H1 (cell line): ENCODE data around the gene AASDHPPT. TPM values are rescaled to one million over a fixed set of nuclear protein-coding genes. Genes with fewer than 3 reads are reported as not detected.

Experiments
- CTCF ChIA-PET: fragments of 300-600 bp; sonication (Branson Sonifier 250); formaldehyde crosslinking; loops from one replicate; lab custom pipeline; 2021; ENCODE audit not compliant: partially characterized antibody; lab: Charles Lee
- POLR2A ChIA-PET: fragments of 300-600 bp; sonication (Branson Sonifier 250); formaldehyde crosslinking; loops from one replicate; lab custom pipeline; 2021; ENCODE audit warnings: inconsistent platforms; ENCODE audit not compliant: partially characterized antibody; lab: Charles Lee
- DNase-seq, 2 experiments: peaks; one replicate each; pipeline versions ENCODE4 v3.0.0 to v3.0.0-alpha.2; 2010 to 2022; ENCODE audit warnings: low spot score in 2 of 2, low read depth in 1 of 2, mixed read lengths in 1 of 2
- FAIRE-seq: peaks from 2 replicates; lab custom pipeline; 2011; peaks lifted over from hg19 to GRCh38; lab: Jason Lieb, UNC
- H2AFZ ChIP-seq: 2 replicates; pipeline ENCODE4 v1.8.1; 2012; ENCODE audit warnings: low read length, inconsistent platforms
- H2AK5ac ChIP-seq: 2 replicates; pipeline ENCODE4 v1.6.1; 2013; ENCODE audit warnings: low read depth, low read length
- H2BK120ac ChIP-seq: replicated peaks from 2 replicates; pipeline ENCODE3; 2013; ENCODE audit warnings: low read depth, low read length, inconsistent platforms
- H2BK12ac ChIP-seq: 2 replicates; pipeline ENCODE4 v1.6.1; 2013; ENCODE audit warnings: low read depth, low read length
- H2BK15ac ChIP-seq: 2 replicates; pipeline ENCODE4 v1.6.1; 2013; ENCODE audit warnings: low read length
- H2BK20ac ChIP-seq: 2 replicates; pipeline ENCODE4 v1.6.1; 2013; ENCODE audit warnings: low read length
- H2BK5ac ChIP-seq: 2 replicates; pipeline ENCODE4 v1.6.1; 2013; ENCODE audit warnings: low read depth, low read length
- H3K14ac ChIP-seq: 2 replicates; pipeline ENCODE4 v1.6.1; 2013; ENCODE audit warnings: inconsistent platforms; ENCODE audit not compliant: insufficient read length
- H3K18ac ChIP-seq: 2 replicates; pipeline ENCODE4 v1.6.1; 2013; ENCODE audit warnings: low read length; ENCODE audit errors: extremely low read depth
- H3K23ac ChIP-seq: 2 replicates; pipeline ENCODE4 v1.6.1; 2013; ENCODE audit warnings: inconsistent platforms; ENCODE audit not compliant: insufficient read length
- H3K23me2 ChIP-seq: 2 replicates; pipeline ENCODE4 v1.6.1; 2013; ENCODE audit warnings: low read depth, low read length
- H3K27ac ChIP-seq: 2 replicates; pipeline ENCODE4 v1.6.1; 2011; ENCODE audit warnings: low read depth, low read length, inconsistent platforms
- H3K27me3 ChIP-seq, 4 experiments: replicated peaks in 1 of 4; 1 replicate in 1 of 4; 2 replicates in 3 of 4; pipeline versions ENCODE4 v1.6.1 to v1.8.1; 2011 to 2013; ENCODE audit warnings: low read length in 3 of 4, mild to moderate bottlenecking in 3 of 4, inconsistent platforms in 2 of 4, mixed read lengths in 2 of 4, moderate library complexity in 1 of 4; ENCODE audit not compliant: control insufficient read depth in 3 of 4, insufficient read depth in 3 of 4; ENCODE audit errors: extremely low read depth in 1 of 4
- H3K36me3 ChIP-seq, 4 experiments: 2 replicates each; pipeline versions ENCODE4 v1.6.1 to v1.8.1; 2011 to 2013; ENCODE audit warnings: mild to moderate bottlenecking in 4 of 4, low read length in 3 of 4, moderate library complexity in 2 of 4, control low read depth in 1 of 4, inconsistent platforms in 1 of 4; ENCODE audit not compliant: insufficient read depth in 4 of 4, control insufficient read depth in 2 of 4
- H3K4ac ChIP-seq: replicated peaks from 2 replicates; pipeline ENCODE3; 2013; ENCODE audit warnings: low read length, low read depth, mixed read lengths, inconsistent platforms; ENCODE audit not compliant: insufficient read length
- H3K4me1 ChIP-seq, 4 experiments: replicated peaks in 1 of 4; 1 replicate in 1 of 4; 2 replicates in 3 of 4; pipeline versions ENCODE4 v1.6.1 to v1.8.1; 2011 to 2013; ENCODE audit warnings: low read length in 3 of 4, inconsistent platforms in 2 of 4, mixed read lengths in 1 of 4; ENCODE audit not compliant: insufficient read depth in 4 of 4, control insufficient read depth in 3 of 4
- H3K4me2 ChIP-seq, 2 experiments: 2 replicates each; pipeline versions ENCODE4 v1.6.1 to v1.8.1; 2011 to 2013; ENCODE audit warnings: low read depth in 2 of 2, low read length in 2 of 2, control low read depth in 1 of 2, inconsistent platforms in 1 of 2, mild to moderate bottlenecking in 1 of 2; ENCODE audit not compliant: insufficient read depth in 1 of 2
- H3K4me3 ChIP-seq, 4 experiments: fragments of 200-600, 300-600 bp in 1 of 4; sonication (generic), shearing (Covaris generic), sonication (Bioruptor Twin) in 1 of 4; 2 replicates each; pipeline versions ENCODE4 v1.5.1 to v1.8.1; 2011 to 2016; ENCODE audit warnings: low read length in 4 of 4, low read depth in 3 of 4, control low read depth in 2 of 4, inconsistent platforms in 2 of 4, mild to moderate bottlenecking in 2 of 4, mixed read lengths in 1 of 4, moderate library complexity in 1 of 4; ENCODE audit not compliant: insufficient read depth in 2 of 4; ENCODE audit errors: extremely low read depth in 1 of 4
- H3K56ac ChIP-seq: replicated peaks from 2 replicates; pipeline ENCODE3; 2013; ENCODE audit warnings: low read depth, mild to moderate bottlenecking, mixed read lengths, low read length, inconsistent platforms; ENCODE audit not compliant: insufficient read length
- H3K79me1 ChIP-seq: 2 replicates; pipeline ENCODE4 v1.6.1; 2013; ENCODE audit warnings: low read depth, low read length, control low read depth
- H3K79me2 ChIP-seq, 2 experiments: 2 replicates each; pipeline versions ENCODE4 v1.6.1 to v1.8.1; 2012 to 2013; ENCODE audit warnings: low read length in 2 of 2, mild to moderate bottlenecking in 2 of 2, inconsistent platforms in 1 of 2; ENCODE audit not compliant: insufficient read depth in 2 of 2, control insufficient read depth in 1 of 2
- H3K9ac ChIP-seq, 4 experiments: replicated peaks in 1 of 4; 1 replicate in 1 of 4; 2 replicates in 3 of 4; pipeline versions ENCODE4 v1.6.1 to v1.8.1; 2011 to 2013; ENCODE audit warnings: low read depth in 3 of 4, low read length in 3 of 4, control low read depth in 2 of 4, mild to moderate bottlenecking in 2 of 4, moderate library complexity in 2 of 4, inconsistent platforms in 1 of 4; ENCODE audit errors: extremely low read depth in 1 of 4
- H3K9me3 ChIP-seq, 2 experiments: 2 replicates each; pipeline versions ENCODE4 v1.6.1 to v1.8.1; 2012 to 2013; ENCODE audit warnings: mild to moderate bottlenecking in 2 of 2, moderate library complexity in 2 of 2, control low read depth in 1 of 2, inconsistent platforms in 1 of 2, low read depth in 1 of 2, low read length in 1 of 2, mixed read lengths in 1 of 2; ENCODE audit not compliant: insufficient read depth in 2 of 2
- H4K20me1 ChIP-seq, 2 experiments: replicated peaks in 1 of 2; 2 replicates each; pipeline versions ENCODE3 to v1.8.1; 2011 to 2013; ENCODE audit warnings: inconsistent platforms in 2 of 2, low read length in 2 of 2, mild to moderate bottlenecking in 1 of 2; ENCODE audit not compliant: insufficient read depth in 2 of 2, control insufficient read depth in 1 of 2
- H4K5ac ChIP-seq: 2 replicates; pipeline ENCODE4 v1.6.1; 2013; ENCODE audit warnings: low read length, low read depth, mixed read lengths, inconsistent platforms; ENCODE audit not compliant: insufficient read length
- H4K8ac ChIP-seq: 2 replicates; pipeline ENCODE4 v1.8.0; 2013; ENCODE audit warnings: mild to moderate bottlenecking, moderate library complexity, low read length, inconsistent platforms; ENCODE audit not compliant: insufficient read depth; ENCODE audit errors: extremely low read depth
- H4K91ac ChIP-seq: replicated peaks from 2 replicates; pipeline ENCODE3; 2013; ENCODE audit warnings: low read length, mixed read lengths, inconsistent platforms; ENCODE audit not compliant: insufficient read length
- ASH2L ChIP-seq: fragments of 200-600, 300-600 bp; sonication (generic); IDR thresholded peaks from one replicate; pipeline ENCODE4 v1.7.1; 2017; ENCODE audit warnings: low read length
- BCL11A ChIP-seq, 2 experiments: IDR thresholded peaks; one replicate each; pipeline ENCODE4 v1.6.1; 2011; ENCODE audit warnings: low read depth in 2 of 2, low read length in 2 of 2, mild to moderate bottlenecking in 2 of 2
- E2F6 ChIP-seq: IDR thresholded peaks from 2 replicates; pipeline ENCODE4 v1.6.1; 2012; ENCODE audit warnings: inconsistent platforms
- EZH2 ChIP-seq: fragments of 200-600 bp; sonication (generic); IDR thresholded peaks from 2 replicates; pipeline ENCODE4 v1.7.1; 2012; ENCODE audit warnings: low read depth, mild to moderate bottlenecking, moderate library complexity, low read length, inconsistent platforms; ENCODE audit not compliant: severe bottlenecking
- GTF2F1 ChIP-seq: IDR thresholded peaks from 2 replicates; pipeline ENCODE4 v1.6.1; 2012; ENCODE audit warnings: low read depth, low read length, improper control_type of control experiment, borderline replicate concordance
- JUND ChIP-seq: IDR thresholded peaks from 2 replicates; pipeline ENCODE4 v1.6.1; 2011; ENCODE audit warnings: mild to moderate bottlenecking, improper control_type of control experiment, low read length
- KDM4A ChIP-seq: IDR thresholded peaks from one replicate; pipeline ENCODE4 v1.7.1; 2012; ENCODE audit warnings: low read depth, mild to moderate bottlenecking, moderate library complexity, low read length, inconsistent platforms; ENCODE audit not compliant: severe bottlenecking
- RFX5 ChIP-seq: IDR thresholded peaks from 2 replicates; pipeline ENCODE4 v1.6.1; 2011; ENCODE audit warnings: low read depth, low read length, improper control_type of control experiment, borderline replicate concordance
- SAP30 ChIP-seq: fragments of 300-600 bp; sonication (generic); IDR thresholded peaks from 2 replicates; pipeline ENCODE4 v1.7.1; 2012; ENCODE audit warnings: low read length, moderate library complexity, mild to moderate bottlenecking, inconsistent platforms; ENCODE audit not compliant: insufficient read depth, insufficient replicate concordance
- SIN3A ChIP-seq, 2 experiments: IDR thresholded peaks in 1 of 2; conservative IDR thresholded peaks in 1 of 2; 2 replicates each; pipeline ENCODE4 v1.6.1; 2011 to 2012; ENCODE audit warnings: low read length in 2 of 2, improper control_type of control experiment in 1 of 2, low read depth in 1 of 2, mild to moderate bottlenecking in 1 of 2
- TAF1 ChIP-seq: IDR thresholded peaks from 2 replicates; pipeline ENCODE4 v1.6.1; 2011; ENCODE audit warnings: mild to moderate bottlenecking, low read depth, low read length
- TAF7 ChIP-seq: optimal IDR thresholded peaks from 2 replicates; pipeline ENCODE3; 2011; ENCODE audit warnings: low read depth, mild to moderate bottlenecking, inconsistent platforms, low read length, moderate library complexity, borderline replicate concordance
- ZNF274 ChIP-seq: IDR thresholded peaks from 2 replicates; pipeline ENCODE4 v1.7.0; 2012; ENCODE audit warnings: low read length, borderline replicate concordance; ENCODE audit errors: extremely low read depth
- WGBS, 2 experiments: shearing (Covaris generic) in 1 of 2; methylation state at CpG; one replicate each; pipeline versions ENCODE4 v1.1.6 to v1.1.7; 2013 to 2015; ENCODE audit warnings: low lambda C conversion rate in 2 of 2, mixed read lengths in 2 of 2, inconsistent platforms in 1 of 2, low coverage in 1 of 2, missing lambda C conversion rate in 1 of 2; ENCODE audit not compliant: insufficient replicate concordance in 2 of 2, insufficient coverage in 1 of 2, insufficient read length in 1 of 2; ENCODE audit errors: extremely low coverage in 1 of 2, missing lambda C conversion rate in 1 of 2; 5-methylcytosine and 5-hydroxymethylcytosine counted together
- polyA plus RNA-seq, 7 experiments: library from polyadenylated mRNA; depleted of rRNA in 3 of 7; stranded (reverse) in 5 of 7; unstranded in 2 of 7; fragments of >200 nt in 5 of 7; fragments of 200-250 nt in 2 of 7; gene quantifications; 1 replicate in 5 of 7; 2 replicates in 1 of 7; 4 replicates in 1 of 7; pipeline versions ENCODE4 v1.2.1 to v1.2.3, GENCODE V29; 2011 to 2013; ENCODE audit warnings: missing spikeins in 2 of 7, mixed read lengths in 2 of 7
- total RNA-seq: library from RNA; stranded (reverse); fragmentation: NEBNext Ultra II Directional; extraction: Animal tissue kit (Norgen Biotek cat#: 25700); gene quantifications from 2 replicates; pipeline ENCODE4 v1.2.1, GENCODE V29; 2021

Gene AASDHPPT
- total and polyA plus RNA-seq, 2 of the 8 experiments (the other 6 are each of a cell fraction or from before 2014, with no cell fraction given), result 15.7 to 42.2 TPM

DNA sequence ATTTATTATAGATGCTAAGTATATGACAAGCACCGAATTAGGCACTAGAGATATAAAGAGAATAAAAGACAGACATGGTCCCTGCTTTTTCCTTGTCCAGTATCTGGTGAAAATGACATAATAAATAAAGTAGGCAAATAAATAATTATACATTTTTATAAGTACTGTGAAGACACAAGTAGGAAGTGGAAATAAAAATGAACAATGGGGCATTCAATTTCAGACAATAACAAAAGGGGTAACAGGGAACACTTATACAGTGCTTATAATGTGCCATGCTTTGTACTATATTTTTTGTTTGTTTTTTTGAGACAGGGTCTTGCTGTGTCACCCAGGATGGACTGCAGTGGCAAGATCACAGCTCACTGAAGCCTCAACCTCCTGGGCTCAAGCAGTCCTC, 4.7 kb upstream of the AASDHPPT start:
- CTCF ChIA-PET, result no interaction called here
- no peak overlapping the region for H2BK120ac ChIP-seq
- no peak overlapping the region for H4K8ac ChIP-seq
- no peaks in the 10 kb centered on the region for H3K79me1 ChIP-seq
- H3K4ac ChIP-seq, result no peak overlapping the region
- FAIRE-seq (no peak), DNase-seq (no peak)
- peaks cover 0 to 5% (median 0%) of the 10 kb centered on the region in 4 experiments; a peak in 1 of 7 replicates for H3K4me1 ChIP-seq
- 91% methylated on average over 1 of the region's 1 CpG; no CpG with 5 or more reads in 1 of the 2 experiments for WGBS, 2 experiments
- no peak overlapping the region for H4K5ac ChIP-seq
- no peak overlapping the region for H2BK20ac ChIP-seq
- H2AK5ac ChIP-seq, result no peak overlapping the region
- no peaks in the 10 kb centered on the region for H3K9me3 ChIP-seq
- H3K14ac ChIP-seq, result no peak overlapping the region
- no peak overlapping the region for H3K56ac ChIP-seq
- H3K79me2 ChIP-seq, result peaks cover 0 to 2% of the 10 kb centered on the region in 2 experiments; a peak in 2 of 4 replicates
- H2BK12ac ChIP-seq, result no peak overlapping the region
- H3K36me3 ChIP-seq, result no peaks in the 10 kb centered on the region
- no peaks in the 10 kb centered on the region for H3K27me3 ChIP-seq
- H3K9ac ChIP-seq, result no peak overlapping the region
- POLR2A ChIA-PET, result no interaction called here
- no peak overlapping the region for H3K27ac ChIP-seq
- peaks cover 2% of the 10 kb centered on the region; the same call in 1 of the 2 replicates for H3K23me2 ChIP-seq
- no peak overlapping the region for H2BK5ac ChIP-seq
- no peaks in the 10 kb centered on the region for H4K20me1 ChIP-seq
- H2BK15ac ChIP-seq, result no peak overlapping the region
- no peak overlapping the region for H3K4me3 ChIP-seq
- no peak overlapping the region for H4K91ac ChIP-seq
- H3K23ac ChIP-seq, result no peak overlapping the region
- H2AFZ ChIP-seq, result no peak overlapping the region
- H3K18ac ChIP-seq, result no peak overlapping the region
- H3K4me2 ChIP-seq, result no peak overlapping the region
- no peak for TF ChIP-seq EZH2
- TF ChIP-seq KDM4A, result no peak
- no peak for TF ChIP-seq ZNF274
- no peak for TF ChIP-seq BCL11A (IDR thresholded peaks at IDR 0.05; ENCODE audit: low read depth in 2 of 2, low read length in 2 of 2)
- no peak for TF ChIP-seq E2F6
- TF ChIP-seq JUND, result no peak
- TF ChIP-seq SAP30, result no peak
- no peak for TF ChIP-seq RFX5
- no peak for TF ChIP-seq ASH2L
- no peak for TF ChIP-seq GTF2F1
- no peak for TF ChIP-seq SIN3A (conservative IDR thresholded peaks at IDR 0.05 in 1 of 2, IDR thresholded peaks at IDR 0.05 in 1 of 2; ENCODE audit: low read depth in 1 of 2, low read length in 2 of 2)
- TF ChIP-seq TAF1, result no peak
- TF ChIP-seq TAF7, result no peak
